Spinal cord (tissue), 10 donors: ENCODE data around the gene DGKG. TPM values are rescaled to one million over a fixed set of nuclear protein-coding genes. Genes with fewer than 3 reads are reported as not detected.
A peak's percentile ranks its signal among the peaks of the same experiment; 100 is the strongest.

ENCODE experiments used
- DNase-seq, 6 donors: peaks; one replicate each; pipeline versions ENCODE4 v3.0.0 to v3.0.0-alpha.2; 2013 to 2015; ENCODE audit warnings: low spot score in 6 of 6, low read depth in 4 of 6
- H3K27ac ChIP-seq: one replicate; pipeline ENCODE4 v1.5.1; 2013; ENCODE audit warnings: low read depth, low read length, control low read depth
- H3K27me3 ChIP-seq: one replicate; pipeline ENCODE4 v1.6.1; 2013; ENCODE audit warnings: low read length; ENCODE audit not compliant: control insufficient read depth, insufficient read depth
- H3K36me3 ChIP-seq: one replicate; pipeline ENCODE4 v1.6.1; 2013; ENCODE audit warnings: low read length; ENCODE audit not compliant: control insufficient read depth, insufficient read depth
- H3K4me1 ChIP-seq: one replicate; pipeline ENCODE4 v1.6.1; 2013; ENCODE audit warnings: low read length; ENCODE audit not compliant: control insufficient read depth, insufficient read depth
- H3K4me3 ChIP-seq: one replicate; pipeline ENCODE4 v1.5.1; 2013; ENCODE audit warnings: low read depth, low read length, control low read depth
- H3K9me3 ChIP-seq: one replicate; pipeline ENCODE4 v1.6.1; 2013; ENCODE audit warnings: low read length; ENCODE audit not compliant: control insufficient read depth, insufficient read depth
- WGBS: methylation state at CpG from one replicate; pipeline ENCODE4 v1.1.5; 2013; ENCODE audit warnings: missing lambda C conversion rate; ENCODE audit not compliant: insufficient coverage; 5-methylcytosine and 5-hydroxymethylcytosine counted together
- polyA plus RNA-seq, 2 donors: library from polyadenylated mRNA; unstranded; fragments of 120-200 nt; gene quantifications; one replicate each; pipeline ENCODE4 v1.2.1, GENCODE V29; 2013; ENCODE audit not compliant: insufficient read length in 2 of 2
- total RNA-seq, 2 donors: library from RNA; depleted of rRNA in 1 of 2; stranded (reverse); fragments of 120-200 nt in 1 of 2; fragments of >200 nt in 1 of 2; gene quantifications; one replicate each; pipeline versions ENCODE4 v1.2.3 to v1.2.4, GENCODE V29; 2013 to 2014
- donor health status: healthy.

DGKG gene
- total and polyA plus RNA-seq, 4 donors = 5.6 to 20.6 (median 9.9) TPM

DNA sequence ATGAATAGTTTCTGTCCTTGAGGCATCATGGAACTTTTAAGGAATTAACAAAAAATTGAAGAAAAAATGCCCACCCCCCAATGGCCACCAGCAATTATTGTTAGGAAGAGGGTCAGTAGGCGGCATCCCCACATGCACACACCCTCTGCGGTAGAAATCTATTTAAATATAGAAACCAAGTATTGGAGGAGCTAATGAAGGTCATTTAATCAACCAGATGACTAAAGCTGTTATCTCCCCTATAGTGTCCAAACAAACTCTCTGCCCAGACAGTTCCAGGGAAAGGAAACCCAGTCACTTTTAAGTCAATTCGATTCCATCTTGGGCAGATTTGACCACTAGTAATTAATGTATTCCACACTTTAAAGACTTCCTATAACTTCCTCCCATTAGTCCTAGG lies 47.1 kb downstream of the DGKG start:
- H3K27me3 ChIP-seq = no peaks in the 10 kb centered on the region
- no peak overlapping the region for H3K4me3 ChIP-seq
- peaks cover 10% of the 10 kb centered on the region for H3K36me3 ChIP-seq
- H3K4me1 ChIP-seq = peaks cover 4% of the 10 kb centered on the region
- 83% methylated on average over 1 of the region's 3 CpGs for WGBS
- DNase-seq = no peak
- H3K27ac ChIP-seq = no peak overlapping the region
- no peaks in the 10 kb centered on the region for H3K9me3 ChIP-seq

DNA sequence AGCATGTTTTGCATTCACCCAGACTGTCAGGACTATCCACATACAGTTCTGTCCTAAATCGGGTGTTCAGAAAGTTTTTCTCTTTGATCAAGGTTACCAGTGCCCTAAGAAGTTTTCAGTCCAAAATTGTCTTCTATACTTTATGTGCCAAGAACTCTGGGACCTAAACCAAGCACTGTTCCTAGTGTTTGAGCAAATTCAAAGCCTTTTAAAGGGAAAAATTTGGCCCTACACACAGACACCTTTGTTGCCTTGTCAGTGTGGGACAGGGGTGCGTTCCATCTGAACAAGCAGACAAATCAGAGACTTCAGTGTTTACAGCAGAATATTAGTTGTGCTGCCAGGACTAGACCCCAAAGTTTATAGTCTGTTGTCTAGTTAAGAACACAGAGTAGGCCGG lies 50.6 kb downstream of the DGKG start:
- peak in 1 of 6 donors; percentile 54 for DNase-seq
- Histone ChIP-seq H3K36me3 (no peaks in the 10 kb centered on the region), H3K9me3 (no peaks in the 10 kb centered on the region), H3K27me3 (no peaks in the 10 kb centered on the region), H3K27ac (no peak overlapping the region), H3K4me3 (no peak overlapping the region), H3K4me1 (no peaks in the 10 kb centered on the region)
- WGBS = 46% methylated on average over 2 of the region's 3 CpGs

DNA sequence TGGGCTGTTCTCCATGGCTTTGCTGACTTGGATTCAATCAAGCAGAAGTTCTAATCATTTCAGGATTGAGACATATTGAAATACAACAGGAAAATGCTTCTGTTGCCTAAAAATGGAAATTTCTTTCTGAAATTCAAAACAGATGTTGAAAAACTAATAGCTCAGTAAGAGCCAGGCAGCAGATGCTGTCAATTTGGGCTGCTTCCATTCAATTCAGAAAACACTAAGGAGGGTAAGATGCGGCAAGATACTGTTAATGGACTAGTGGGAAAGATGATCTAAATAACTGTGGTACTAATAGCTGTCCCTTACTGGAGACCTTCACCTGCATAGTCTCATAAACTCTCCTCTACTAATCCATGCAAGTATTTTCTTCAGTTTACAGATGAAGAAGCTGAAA lies 53.5 kb downstream of the DGKG start:
- peaks cover 5% of the 10 kb centered on the region for H3K4me1 ChIP-seq
- peak in 1 of 6 donors; percentile 48 for DNase-seq
- H3K27me3 ChIP-seq = peaks cover 5% of the 10 kb centered on the region
- no peak overlapping the region for H3K27ac ChIP-seq
- no peaks in the 10 kb centered on the region for H3K9me3 ChIP-seq
- WGBS = no CpG with 5 or more reads among the region's 1 CpG
- H3K4me3 ChIP-seq = no peak overlapping the region
- H3K36me3 ChIP-seq = peaks cover 6% of the 10 kb centered on the region

DNA sequence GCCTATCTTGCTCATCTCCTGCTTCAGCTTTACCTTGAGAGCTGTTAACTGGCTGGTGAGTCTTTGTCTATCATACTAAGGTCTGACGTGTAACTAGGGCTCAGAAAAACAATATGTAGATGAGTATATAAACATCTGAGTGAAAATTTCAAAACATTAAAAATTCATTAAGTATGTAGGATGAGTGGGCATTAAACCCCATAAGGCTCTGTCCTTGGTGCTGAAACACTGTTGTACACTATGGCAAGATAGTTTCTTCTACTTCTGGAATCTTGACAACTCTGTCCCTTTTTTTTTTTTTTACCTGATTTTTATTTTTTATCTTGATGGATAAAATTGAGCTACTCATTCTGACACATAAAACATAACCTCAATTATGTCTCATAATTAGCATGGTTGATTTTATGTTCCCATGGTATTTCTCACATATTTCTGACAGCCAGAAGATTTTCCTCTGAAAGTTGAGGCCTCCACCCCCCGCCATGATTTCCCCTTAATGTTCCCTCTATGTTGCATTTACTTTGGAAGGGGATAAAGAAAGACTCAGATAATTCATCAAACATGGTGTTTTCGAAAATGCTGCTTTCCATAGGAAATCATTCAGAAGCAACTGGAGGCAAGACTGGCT lies 54.3 kb downstream of the DGKG start:
- peaks cover 6% of the 10 kb centered on the region for H3K36me3 ChIP-seq
- H3K27me3 ChIP-seq = peaks cover 5% of the 10 kb centered on the region
- DNase-seq = peak in 1 of 6 donors; percentile 51
- no peaks in the 10 kb centered on the region for H3K9me3 ChIP-seq
- no peak overlapping the region for H3K27ac ChIP-seq
- WGBS = no CpG with 5 or more reads among the region's 3 CpGs
- H3K4me1 ChIP-seq = peaks cover 6% of the 10 kb centered on the region
- no peak overlapping the region for H3K4me3 ChIP-seq

DNA sequence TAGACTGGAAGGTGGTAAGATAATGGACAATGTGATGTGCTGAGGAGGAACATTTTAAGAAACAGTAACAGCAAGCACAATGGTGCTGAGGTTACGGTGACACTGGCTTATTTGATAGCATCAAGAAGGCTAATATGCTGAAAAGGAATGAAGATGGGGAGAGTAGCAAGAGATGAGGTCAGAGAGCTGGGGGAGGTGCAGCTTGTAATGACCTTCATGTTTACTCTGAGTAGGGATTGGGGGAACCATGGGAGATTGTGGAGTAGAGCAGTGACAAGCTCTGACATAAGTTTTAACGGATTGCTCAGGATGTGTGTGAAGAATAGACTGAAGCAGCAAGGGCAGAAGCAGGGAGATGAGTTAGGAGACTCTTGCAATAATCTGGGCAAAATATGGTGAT lies 56.7 kb downstream of the DGKG start:
- 75% methylated on average over 2 of the region's 2 CpGs for WGBS
- Histone ChIP-seq H3K27me3 (peaks cover 5% of the 10 kb centered on the region), H3K27ac (no peak overlapping the region), H3K9me3 (no peaks in the 10 kb centered on the region), H3K4me3 (no peak overlapping the region), H3K36me3 (peaks cover 6% of the 10 kb centered on the region), H3K4me1 (peaks cover 6% of the 10 kb centered on the region)
- DNase-seq = no peak

DNA sequence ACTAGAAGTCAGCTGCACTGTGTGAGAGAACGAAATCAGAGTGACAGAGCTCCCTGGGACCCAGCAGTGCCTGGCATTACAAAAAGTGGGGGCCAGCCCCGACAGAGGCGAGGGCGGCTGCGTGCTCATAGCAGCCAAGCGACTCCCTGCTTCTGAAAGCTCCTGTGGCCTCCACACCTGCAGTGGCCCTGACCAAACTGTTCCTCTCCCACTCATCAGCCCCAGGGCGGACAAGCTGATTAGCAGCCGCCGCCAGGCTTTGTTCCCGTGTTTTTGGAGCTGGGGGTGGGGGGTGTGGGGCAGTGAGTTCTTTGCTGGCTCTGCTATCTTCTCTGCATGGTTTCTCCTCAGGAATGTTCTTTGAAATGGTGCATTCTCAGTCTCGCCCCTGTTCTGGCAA lies 58.1 kb downstream of the DGKG start:
- H3K27ac ChIP-seq = no peak overlapping the region
- 17% methylated on average over 8 of the region's 11 CpGs for WGBS

DNA sequence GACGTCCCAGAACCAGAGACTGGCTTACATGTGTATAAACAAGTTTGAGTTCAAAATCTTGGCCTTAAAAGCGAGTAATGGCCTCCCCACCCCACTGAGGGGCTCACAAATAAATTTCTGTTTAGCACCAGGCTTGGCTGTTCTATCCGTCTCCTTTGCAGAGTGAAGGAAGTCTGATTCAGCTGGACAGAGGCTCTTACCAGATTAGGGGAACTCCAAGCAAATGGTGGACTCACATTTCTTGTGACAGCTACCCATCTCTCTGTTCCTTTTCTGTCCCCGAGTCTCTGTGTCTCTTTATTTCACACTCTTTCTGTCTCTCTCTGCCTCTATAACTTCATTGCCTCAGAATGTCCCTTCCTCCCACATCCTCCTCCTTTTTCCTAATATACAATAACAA lies 62.7 kb downstream of the DGKG start:
- peaks cover 6% of the 10 kb centered on the region for H3K4me1 ChIP-seq
- 73% methylated on average over 2 of the region's 4 CpGs for WGBS
- peaks cover 2% of the 10 kb centered on the region for H3K27me3 ChIP-seq
- peaks cover 10% of the 10 kb centered on the region for H3K36me3 ChIP-seq
- H3K9me3 ChIP-seq = no peaks in the 10 kb centered on the region
- DNase-seq = no peak
- H3K27ac ChIP-seq = no peak overlapping the region
- no peak overlapping the region for H3K4me3 ChIP-seq

More for the DNA sequence above, 58.1 kb downstream of the DGKG start:
- no peak overlapping the region for H3K4me3 ChIP-seq
- peaks cover 6% of the 10 kb centered on the region for H3K4me1 ChIP-seq
- no peak for DNase-seq
- H3K36me3 ChIP-seq = peaks cover 6% of the 10 kb centered on the region
- H3K9me3 ChIP-seq = no peaks in the 10 kb centered on the region
- H3K27me3 ChIP-seq = peaks cover 5% of the 10 kb centered on the region

DNA sequence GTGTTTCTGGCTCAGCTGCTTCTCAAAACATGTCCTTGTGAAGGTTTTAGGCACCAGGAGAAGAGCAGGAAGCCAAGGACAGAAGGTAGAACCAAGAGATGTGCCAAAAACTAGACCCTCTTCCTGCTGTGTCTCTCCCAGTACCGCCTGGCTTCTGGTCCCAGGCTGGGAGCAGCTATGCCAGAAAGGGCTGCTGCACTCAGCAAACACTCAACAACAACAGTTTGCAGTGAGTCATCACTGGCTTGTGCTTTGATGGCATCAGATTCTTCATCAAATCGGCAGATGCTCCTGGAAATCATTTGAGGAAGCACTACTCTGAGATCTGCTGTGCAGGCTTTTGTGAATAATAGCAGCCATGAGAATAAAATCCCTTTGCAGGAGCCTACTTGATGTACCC lies 63.2 kb downstream of the DGKG start:
- Histone ChIP-seq H3K27me3 (peaks cover 2% of the 10 kb centered on the region), H3K36me3 (peaks cover 7% of the 10 kb centered on the region), H3K27ac (no peak overlapping the region), H3K4me3 (no peak overlapping the region), H3K4me1 (peaks cover 4% of the 10 kb centered on the region), H3K9me3 (no peaks in the 10 kb centered on the region)
- DNase-seq = peak in 2 of 6 donors; percentile 13 to 87
- WGBS = 86% methylated on average over 2 of the region's 2 CpGs

DNA sequence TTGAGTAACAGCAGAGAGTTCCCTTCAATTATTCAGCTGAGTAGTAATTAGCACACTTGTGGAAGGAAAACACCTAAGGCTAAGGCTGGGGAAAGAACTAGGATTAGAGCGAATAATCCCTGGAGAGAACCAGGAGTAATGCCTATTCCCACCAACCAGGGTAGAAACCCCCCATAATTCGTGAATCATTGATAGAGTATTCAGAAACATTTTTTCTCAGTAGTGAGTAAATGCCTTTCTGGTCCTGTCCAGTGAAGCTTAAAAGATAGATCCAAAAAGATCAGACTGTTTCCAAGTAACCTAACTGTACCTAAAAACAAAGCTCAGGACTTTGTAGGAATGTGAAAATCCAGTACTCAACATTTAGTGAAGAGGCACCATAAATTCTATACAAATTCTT lies 71.2 kb downstream of the DGKG start:
- WGBS = no CpG with 5 or more reads among the region's 2 CpGs
- Histone ChIP-seq H3K4me3 (no peak overlapping the region), H3K36me3 (no peaks in the 10 kb centered on the region), H3K27ac (no peak overlapping the region), H3K27me3 (no peaks in the 10 kb centered on the region), H3K9me3 (no peaks in the 10 kb centered on the region), H3K4me1 (no peaks in the 10 kb centered on the region)
- no peak for DNase-seq

DNA sequence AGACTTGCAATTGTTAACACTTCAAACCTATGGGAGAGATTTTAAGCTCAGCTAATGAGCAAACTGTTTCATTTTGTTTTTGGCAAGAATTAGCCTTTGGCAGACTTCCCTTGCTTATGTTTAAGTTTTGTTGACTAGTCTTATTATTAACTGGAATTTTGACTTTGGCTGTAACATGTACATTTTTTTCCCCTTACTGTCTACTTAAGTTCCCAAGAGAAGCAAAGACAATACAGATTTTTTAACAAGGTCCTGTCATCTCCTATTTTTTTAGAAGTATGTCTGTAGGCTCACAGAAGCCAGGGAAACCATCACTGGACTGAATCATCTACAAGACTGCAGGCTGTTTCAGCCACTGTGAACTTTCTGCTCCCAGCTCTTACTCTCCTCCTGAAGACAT lies 74.3 kb downstream of the DGKG start:
- DNase-seq = peak in 2 of 6 donors; percentile 66 to 76
- peaks cover 2% of the 10 kb centered on the region for H3K36me3 ChIP-seq

More for the DNA sequence above, 74.3 kb downstream of the DGKG start:
- no peaks in the 10 kb centered on the region for H3K9me3 ChIP-seq
- no peak overlapping the region for H3K4me3 ChIP-seq
- no peak overlapping the region for H3K27ac ChIP-seq
- H3K4me1 ChIP-seq = no peaks in the 10 kb centered on the region
- no peaks in the 10 kb centered on the region for H3K27me3 ChIP-seq
